ENCODE data around the gene TMEM81.

The TMEM81 gene

GRCh38 chr1:205084360-205084759, at the start of gene TMEM81:
TSS of gene TMEM81 (minus strand) at chr1:205084460. CDS start at chr1:205084320, 140 bp downstream.
- DNase-seq: no peak

GRCh38 chr1:205133287-205133686, 49.0 kb upstream of the TMEM81 start:
- DNase-seq: no peak

GRCh38 chr1:205129447-205130029, 45.3 kb upstream of the TMEM81 start:
- no peak for DNase-seq

GRCh38 chr1:205128050-205128449, 43.8 kb upstream of the TMEM81 start:
- DNase-seq: no peak

GRCh38 chr1:205127646-205128045, 43.4 kb upstream of the TMEM81 start:
- DNase-seq: no peak

GRCh38 chr1:205124726-205125125, 40.5 kb upstream of the TMEM81 start:
- no peak for DNase-seq

GRCh38 chr1:205122489-205122882, 38.2 kb upstream of the TMEM81 start:
- DNase-seq: no peak

GRCh38 chr1:205121660-205122488, 37.6 kb upstream of the TMEM81 start, which contains the start of gene RBBP5:
TSS of gene RBBP5 (minus strand) at chr1:205121978. CDS start at chr1:205121873, 105 bp downstream.
- DNase-seq: peak; percentile 96 to 97

- no peak for DNase-seq
These were observed 34.5 kb upstream of the TMEM81 start for GRCh38 chr1:205118752-205119151.

- DNase-seq: no peak
These were observed 27.1 kb upstream of the TMEM81 start for GRCh38 chr1:205111354-205111753.

- no peak for DNase-seq
These were observed 25.5 kb upstream of the TMEM81 start for GRCh38 chr1:205109711-205110110.

- DNase-seq: no peak
These were observed 25.0 kb upstream of the TMEM81 start for GRCh38 chr1:205109269-205109668.

GRCh38 chr1:205108464-205108863, 24.2 kb upstream of the TMEM81 start:
- no peak for DNase-seq

GRCh38 chr1:205107327-205107726, 23.1 kb upstream of the TMEM81 start:
- DNase-seq: no peak

- DNase-seq: no peak
These were observed 18.1 kb upstream of the TMEM81 start for GRCh38 chr1:205102404-205102803.

- DNase-seq: no peak
These were observed 14.0 kb upstream of the TMEM81 start for GRCh38 chr1:205098242-205098641.

- no peak for DNase-seq
These were observed 11.2 kb upstream of the TMEM81 start for GRCh38 chr1:205095422-205095821.

GRCh38 chr1:205091043-205091740, 6.9 kb upstream of the TMEM81 start:
- DNase-seq: no peak

GRCh38 chr1:205088341-205088740, 4.1 kb upstream of the TMEM81 start:
- no peak for DNase-seq

GRCh38 chr1:205082431-205082830, 1.8 kb downstream of the TMEM81 start:
- no peak for DNase-seq

GRCh38 chr1:205077934-205078311, 6.3 kb downstream of the TMEM81 start:
- DNase-seq: no peak

- no peak for DNase-seq
These were observed 6.9 kb downstream of the TMEM81 start for GRCh38 chr1:205077158-205077933.

GRCh38 chr1:205076245-205076761, 8.0 kb downstream of the TMEM81 start:
- DNase-seq: no peak
